T-helper 2 cell (primary cell): ENCODE measurements around the gene TMEM88.
A peak's percentile ranks its signal among the peaks of the same experiment; 100 is the strongest.
"Not testable (repeated sequence)": the region's sequence is repeated elsewhere in the genome, so short reads cannot be mapped to it uniquely, and the experiment has no call there.

Experiments used
- DNase-seq, 5 experiments: peaks; one replicate each; pipeline versions ENCODE4 v3.0.0 to v3.0.0-alpha.2; 2012 to 2022

Gene TMEM88

DNA sequence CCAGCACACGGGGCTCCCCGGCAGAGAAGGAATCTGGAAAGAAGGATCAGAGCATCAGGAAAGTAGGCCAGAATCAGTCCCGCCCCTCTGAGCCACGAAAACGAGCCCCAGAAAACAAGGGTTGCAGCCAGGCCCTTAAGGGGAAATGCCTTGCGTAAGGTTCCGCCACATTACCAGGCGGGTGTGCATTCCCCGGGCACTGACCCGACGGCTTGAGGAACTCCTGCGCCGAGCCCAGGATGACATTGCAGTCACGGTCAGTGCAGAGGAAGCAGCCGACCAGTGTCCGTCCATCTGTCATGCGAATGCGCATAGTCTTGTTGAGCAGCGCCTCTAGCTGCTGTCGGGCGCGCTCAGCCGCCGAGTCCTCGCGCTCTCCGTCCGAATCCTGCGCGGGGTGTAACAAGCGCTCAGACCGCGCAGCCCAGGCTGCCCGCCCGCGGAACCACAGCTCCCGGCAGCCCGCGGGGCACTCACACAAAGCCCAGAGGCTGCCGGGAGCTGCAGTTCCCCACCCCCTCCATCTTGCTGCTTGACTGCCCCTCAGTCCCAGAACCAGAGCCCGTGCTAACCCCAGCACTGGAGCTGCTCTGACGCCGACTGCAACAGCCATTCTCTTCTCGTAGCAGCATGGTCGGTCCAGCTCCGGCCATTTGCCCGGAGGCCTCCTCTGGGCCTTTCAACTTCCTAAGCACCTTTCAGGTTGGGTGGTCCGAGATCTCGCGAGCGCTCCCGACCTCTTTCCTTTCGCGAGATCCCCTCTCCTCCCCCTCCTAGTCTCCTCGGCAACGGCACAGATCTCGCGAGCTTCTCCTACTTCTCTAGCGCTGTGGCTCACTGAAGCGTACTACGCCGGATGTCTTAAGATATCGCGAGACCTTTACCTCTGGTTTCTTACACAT, 2.2 kb downstream of the TMEM88 start, which contains the start of gene NAA38:
Gene NAA38, minus strand, starts transcription at position 749 of the 902 bp plus-strand sequence. Its CDS starts 96 bp downstream, at position 653.
- peak; percentile 74 to 99 (median 92) for DNase-seq

- peak; percentile 58 to 94 (median 84) for DNase-seq
Measured at GRCh38 chr17:7857713-7858521, 3.1 kb downstream of the TMEM88 start, which contains the start of gene CYB5D1. TSS of gene CYB5D1 (plus strand) at chr17:7858003. CDS start at chr17:7858135, 132 bp downstream.

DNA sequence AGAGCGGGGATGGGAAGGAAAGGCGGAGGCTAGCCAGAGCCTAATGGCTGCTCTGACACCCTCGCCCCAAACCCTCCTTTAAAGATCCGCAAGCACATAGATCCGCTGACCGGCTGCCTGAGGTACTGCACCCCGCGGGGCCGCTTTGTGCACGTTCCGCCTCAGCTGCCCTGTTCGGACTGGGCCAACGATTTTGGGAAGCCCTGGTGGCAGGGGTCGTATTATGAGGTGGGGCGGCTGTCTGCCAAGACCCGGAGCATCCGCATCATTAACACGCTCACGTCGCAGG, 3.6 kb downstream of the TMEM88 start:
- DNase-seq = peak in 2 of 5 experiments; percentile 32 to 35

DNA sequence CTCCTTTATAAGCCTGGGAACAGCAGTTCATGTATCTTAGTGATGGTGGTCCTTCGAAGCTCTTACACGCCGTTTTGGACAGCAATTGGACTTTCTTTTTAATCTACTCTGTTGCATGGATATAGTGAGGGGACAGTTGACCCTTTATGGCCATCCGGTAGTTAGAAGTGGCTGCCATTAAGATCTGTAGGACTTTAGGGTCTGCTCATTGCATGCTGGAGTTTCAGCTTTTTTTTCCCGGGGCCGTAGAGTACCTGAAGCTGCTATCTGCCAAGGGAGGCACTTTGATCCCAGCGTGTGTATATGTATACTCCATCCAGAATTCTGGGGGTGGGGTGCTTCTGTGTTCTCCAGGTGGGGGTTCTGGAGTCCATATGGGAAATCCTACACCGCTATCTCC, 4.2 kb downstream of the TMEM88 start:
- no peak for DNase-seq

DNA sequence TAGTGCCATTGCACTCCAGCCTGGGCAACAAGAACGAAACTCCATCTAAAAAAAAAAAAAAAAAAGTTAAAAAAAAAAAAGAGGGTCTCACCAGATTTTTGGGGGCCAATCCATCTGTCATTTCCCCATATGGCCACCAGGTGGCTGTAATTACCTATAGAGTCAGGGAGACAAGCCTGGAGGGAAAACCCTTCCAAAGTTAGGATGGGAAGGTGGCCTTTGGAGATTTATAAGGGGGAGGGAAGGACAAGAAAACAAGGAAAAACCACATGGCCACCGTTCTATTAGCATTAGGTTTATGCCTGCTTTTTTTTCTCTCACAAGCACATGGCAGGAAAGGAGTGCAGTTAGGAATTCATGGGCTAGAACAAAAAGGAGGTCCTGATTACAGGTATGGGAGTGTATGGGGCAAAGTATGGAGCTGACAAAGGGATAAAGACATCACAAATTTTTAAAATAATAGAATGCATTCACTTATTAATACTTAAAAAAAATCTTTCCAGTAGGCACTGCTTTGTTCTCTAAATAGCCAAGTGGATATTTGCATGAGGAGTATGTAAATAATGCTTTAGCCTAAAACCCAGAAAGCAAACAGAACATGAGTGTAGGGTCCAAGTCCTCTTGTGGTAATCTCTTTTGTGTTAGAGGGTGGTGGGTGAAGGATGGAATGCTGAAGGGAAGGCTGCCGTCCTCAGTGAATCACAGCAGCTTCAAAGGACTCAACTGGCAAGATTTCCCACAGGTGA, 8.0 kb downstream of the TMEM88 start:
- DNase-seq = peak in 2 of 5 experiments; percentile 38 to 43

DNA sequence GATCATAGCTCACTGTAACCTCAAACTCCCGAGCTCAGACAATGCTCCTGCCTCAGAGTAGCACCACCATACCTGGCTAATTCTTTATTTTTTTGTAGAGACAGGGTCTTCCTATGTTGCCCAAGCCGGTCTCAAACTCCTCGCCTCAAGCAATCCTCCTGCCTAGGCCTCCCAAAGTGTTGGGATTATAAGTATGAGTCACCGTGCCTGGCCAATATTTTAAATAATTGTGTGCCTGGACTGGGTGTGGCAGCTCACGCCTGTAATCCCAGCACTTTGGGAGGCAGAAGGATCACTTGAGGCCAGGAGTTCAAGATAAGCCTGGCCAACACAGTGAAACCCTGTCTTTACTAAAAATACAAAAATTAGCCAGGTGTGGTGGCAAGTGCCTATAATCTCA, 9.5 kb downstream of the TMEM88 start:
- not testable (repeated sequence) for DNase-seq

DNA sequence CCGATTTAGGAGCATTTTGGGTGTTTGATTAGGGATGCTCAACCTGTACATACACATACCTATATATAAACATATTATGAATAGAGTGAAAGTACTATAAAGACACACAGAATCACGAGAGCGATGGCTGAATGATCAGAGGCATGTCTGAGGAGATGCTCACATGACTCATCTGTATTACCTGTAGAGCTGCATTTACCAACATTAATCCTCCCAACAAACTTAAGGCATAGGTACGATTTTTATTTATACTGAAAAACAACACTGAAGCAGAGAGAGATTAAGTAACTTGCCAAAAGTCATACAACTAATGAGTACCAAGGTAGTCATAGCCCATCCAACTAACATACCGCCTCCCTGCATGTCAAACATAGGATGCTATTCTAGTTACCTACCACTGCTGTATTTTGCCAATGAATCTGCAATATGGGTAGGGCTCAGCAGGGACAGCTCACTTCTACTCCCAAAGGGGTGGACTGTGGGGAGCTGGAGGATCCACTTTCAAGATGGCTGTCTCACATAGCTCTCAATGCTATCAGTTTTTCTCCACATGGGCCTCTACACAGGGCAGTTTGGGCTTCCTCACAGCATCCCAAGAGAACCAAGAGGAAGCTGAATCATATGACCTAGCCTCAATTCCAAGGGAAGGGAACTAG, 10.3 kb downstream of the TMEM88 start:
- DNase-seq = no peak

DNA sequence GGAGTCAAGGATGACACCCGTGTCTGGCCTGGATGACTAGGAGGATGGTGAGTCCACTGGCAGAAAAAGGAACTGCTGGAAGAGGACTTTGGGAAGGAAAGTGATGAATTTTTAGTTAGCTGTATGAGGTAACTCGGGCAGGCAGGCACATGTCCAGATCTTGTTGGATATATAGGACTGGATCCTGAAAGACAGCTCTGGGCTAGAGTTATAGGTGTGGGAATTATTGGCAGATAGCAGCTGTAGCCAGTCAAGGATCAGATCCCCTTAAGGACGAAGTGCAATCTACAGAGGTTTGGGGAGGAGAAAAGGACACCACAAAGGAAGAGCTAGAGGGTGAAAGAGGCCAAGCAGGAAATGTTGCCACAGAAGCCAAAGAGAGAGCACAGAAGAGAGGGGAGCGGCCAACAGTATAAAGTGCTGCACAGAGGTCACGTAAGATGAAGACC, 13.0 kb downstream of the TMEM88 start:
- DNase-seq = peak in 1 of 5 experiments; percentile 51

DNA sequence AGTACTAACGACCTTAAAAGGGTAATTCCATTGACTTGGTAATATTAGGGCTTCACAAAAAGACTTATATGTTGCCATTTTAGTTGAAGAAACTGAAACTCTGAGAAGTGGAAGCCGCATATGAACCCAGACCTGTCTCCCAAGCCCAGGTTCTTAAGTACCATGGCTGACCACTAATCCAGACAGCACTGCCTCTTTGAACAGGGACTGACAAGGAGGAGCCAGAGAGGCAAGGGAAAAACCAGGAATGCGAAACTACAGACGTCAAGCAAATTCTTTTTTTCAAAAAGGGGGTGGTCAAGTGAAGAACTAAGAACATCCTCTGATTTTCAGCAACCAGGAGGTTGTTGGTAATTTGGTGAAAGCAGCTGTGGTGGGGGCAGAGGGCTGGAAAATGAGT, 18.2 kb downstream of the TMEM88 start:
- no peak for DNase-seq

GRCh38 chr17:7875804-7876370, 21.0 kb downstream of the TMEM88 start:
- DNase-seq = no peak

DNA sequence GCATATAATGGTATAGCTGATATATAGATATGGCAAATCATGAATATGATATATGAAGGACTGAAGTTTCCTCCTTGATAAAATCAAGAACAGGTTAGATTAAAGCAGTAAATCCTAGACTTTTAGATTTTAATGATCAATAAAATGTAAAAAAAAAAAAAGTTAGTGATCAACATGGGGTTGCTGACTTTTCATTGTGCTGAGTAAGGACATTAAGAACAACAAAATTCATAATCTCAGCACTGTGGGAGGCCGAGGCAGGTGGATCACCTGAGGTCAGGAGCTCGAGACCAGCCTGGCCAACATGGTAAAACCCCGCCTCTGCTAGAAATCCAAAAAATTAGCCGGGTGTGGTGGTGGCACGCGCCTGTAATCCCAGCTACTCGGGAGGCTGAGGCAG, 23.4 kb downstream of the TMEM88 start:
- no peak for DNase-seq

DNA sequence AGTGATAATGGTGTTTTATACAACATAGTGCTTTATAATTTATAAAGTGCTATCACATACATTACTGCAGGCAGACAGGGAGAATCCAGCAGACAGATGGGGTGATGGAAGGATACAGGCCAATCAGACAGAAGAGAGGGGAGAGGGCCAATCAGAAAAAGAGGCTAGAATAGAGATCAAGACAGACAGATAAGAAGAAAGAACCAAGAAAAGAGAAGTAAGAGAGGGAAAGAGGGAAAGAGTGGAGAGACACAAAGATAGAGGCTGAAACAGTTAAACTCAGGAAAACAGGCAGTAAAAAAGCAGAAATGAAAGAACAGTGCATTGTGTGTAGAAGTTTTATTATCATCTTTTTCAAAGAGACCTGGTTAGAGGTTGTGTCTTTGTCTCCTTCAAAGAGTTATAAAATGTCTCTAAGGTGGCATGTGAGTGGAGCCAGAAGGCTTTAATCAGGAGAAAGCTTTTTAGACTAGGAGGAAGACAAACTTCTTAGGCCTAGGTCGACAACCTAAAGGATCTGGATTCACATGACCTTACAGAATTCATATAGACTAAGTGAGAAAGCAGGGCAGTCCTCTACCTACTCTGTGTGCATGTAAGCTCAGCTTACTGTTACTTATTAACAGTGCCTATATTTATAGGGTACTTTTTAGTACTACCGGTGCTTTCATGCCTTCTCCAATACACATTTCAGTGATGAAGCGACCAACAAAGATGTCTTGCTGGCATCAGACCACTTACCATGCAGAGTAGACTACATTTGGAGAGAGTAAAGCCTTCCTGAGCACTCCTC, 25.4 kb downstream of the TMEM88 start:
- DNase-seq = peak in 1 of 5 experiments; percentile 22

- DNase-seq = no peak
Measured at GRCh38 chr17:7881276-7882054, 26.6 kb downstream of the TMEM88 start.

DNA sequence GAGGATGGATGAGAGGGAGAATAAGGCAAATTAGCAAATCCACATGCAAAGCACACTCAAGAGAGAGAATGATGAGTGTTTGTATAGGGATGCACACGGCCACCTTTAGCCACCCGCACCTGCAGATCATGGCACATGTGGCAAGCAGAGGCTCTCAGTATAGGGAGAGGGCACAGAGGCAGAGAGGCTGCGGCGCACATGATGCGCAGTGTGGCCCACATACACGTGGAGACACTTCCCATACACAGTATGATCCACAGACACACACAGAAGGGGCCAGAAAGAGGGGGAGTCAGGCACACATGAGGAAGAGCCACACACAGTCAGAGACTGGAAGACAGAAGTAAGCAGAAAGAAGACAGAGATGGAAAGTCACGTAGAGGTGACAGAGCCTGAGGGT, 27.2 kb downstream of the TMEM88 start:
- peak in 1 of 5 experiments; percentile 13 for DNase-seq

DNA sequence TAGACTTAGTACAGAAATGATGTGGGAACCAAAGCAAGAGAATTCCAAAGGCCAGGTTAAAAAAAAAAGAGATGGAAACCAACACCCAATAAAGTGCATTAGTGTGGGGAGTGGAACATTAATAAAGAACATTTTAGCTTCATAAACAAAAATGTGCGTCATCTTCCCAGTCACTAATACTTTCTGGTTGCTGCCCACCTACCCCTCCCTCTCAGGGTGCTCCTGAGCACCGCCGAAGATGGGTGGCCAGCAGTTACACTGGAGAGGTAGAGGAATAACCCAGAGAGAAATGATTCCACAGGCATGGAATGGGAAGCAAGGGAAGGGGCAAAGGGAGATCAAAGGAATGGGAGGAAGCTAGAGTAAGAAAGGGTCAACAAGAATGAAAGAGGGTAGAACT, 27.8 kb downstream of the TMEM88 start:
- no peak for DNase-seq

GRCh38 chr17:7883781-7884386, 29.0 kb downstream of the TMEM88 start:
- DNase-seq = peak in 3 of 5 experiments; percentile 24 to 77 (median 34)

GRCh38 chr17:7884581-7885366, 29.9 kb downstream of the TMEM88 start:
- DNase-seq = peak in 4 of 5 experiments; percentile 2 to 58 (median 40)

- DNase-seq = peak in 4 of 5 experiments; percentile 14 to 69 (median 28)
Measured at GRCh38 chr17:7885367-7886226, 30.7 kb downstream of the TMEM88 start.
